Activated T-helper 2 cell treated with anti-CD3 and anti-CD28 coated beads, Interferon-gamma antibody, Interleukin-2, Interleukin-4, amounts not matched to agents 10 μg/mL and 5 μg/mL and 100 μg/mL, durations not matched to agents 14 hours and 24 hours and 36 hours (primary cell): ENCODE measurements around the gene FLOT1. TPM values are rescaled to one million over a fixed set of nuclear protein-coding genes. Genes with fewer than 3 reads are reported as not detected.
"Not testable (repeated sequence)": the region's sequence is repeated elsewhere in the genome, so short reads cannot be mapped to it uniquely, and the experiment has no call there.

Experiments used
- DNase-seq: peaks from one replicate; pipeline ENCODE4 v3.0.0; 2021; ENCODE audit warnings: low spot score
- H3K27ac Mint-ChIP-seq: one replicate; pipeline ENCODE4 v1.8.0; 2021; ENCODE audit warnings: mixed read lengths
- H3K27me3 Mint-ChIP-seq: one replicate; pipeline ENCODE4 v1.8.0; 2021; ENCODE audit warnings: low read depth, mixed read lengths
- H3K36me3 Mint-ChIP-seq: one replicate; pipeline ENCODE4 v1.8.0; 2021; ENCODE audit warnings: low read depth, mixed read lengths
- H3K4me1 Mint-ChIP-seq: one replicate; pipeline ENCODE4 v1.8.0; 2021; ENCODE audit warnings: low read depth, mixed read lengths
- H3K4me3 Mint-ChIP-seq: one replicate; pipeline ENCODE4 v1.8.0; 2021; ENCODE audit warnings: low read depth, mild to moderate bottlenecking, moderate library complexity, mixed read lengths
- H3K9me3 Mint-ChIP-seq: one replicate; pipeline ENCODE4 v1.8.0; 2021; ENCODE audit warnings: mixed read lengths
- intact Hi-C: fragments of 100-400 bp; cut with micrococcal nuclease; formaldehyde crosslinking; loops from one replicate; pipeline ENCODE4 v1.15.1; 2023
- total RNA-seq: library from RNA; stranded (reverse); gene quantifications from 2 replicates; pipeline ENCODE4 v1.2.3, GENCODE V29; 2022

The FLOT1 gene
- total RNA-seq, 1 donor from 2014 or later = 214 TPM

- Mint-ChIP-seq H3K36me3 (peaks cover 4% of the 10 kb centered on the region), H3K9me3 (no peaks in the 10 kb centered on the region), H3K4me1 (peaks cover 55% of the 10 kb centered on the region), H3K27me3 (no peaks in the 10 kb centered on the region), H3K4me3 (no peak overlapping the region), H3K27ac (no peak overlapping the region)
- no peak for DNase-seq
- intact Hi-C loops = no loop called here
Measured at GRCh38 chr6:30776390-30777154, 34.1 kb upstream of the FLOT1 start.

GRCh38 chr6:30775104-30775503 is 32.6 kb upstream of the FLOT1 start:
- Mint-ChIP-seq H3K27ac (no peak overlapping the region), H3K36me3 (peaks cover 4% of the 10 kb centered on the region), H3K27me3 (no peaks in the 10 kb centered on the region), H3K9me3 (no peaks in the 10 kb centered on the region), H3K4me3 (no peak overlapping the region), H3K4me1 (peaks cover 57% of the 10 kb centered on the region)
- intact Hi-C loops = no loop called here
- DNase-seq = no peak

GRCh38 chr6:30774701-30775100 is 32.2 kb upstream of the FLOT1 start:
- DNase-seq = no peak
- H3K27me3 Mint-ChIP-seq = no peaks in the 10 kb centered on the region
- no peak overlapping the region for H3K4me3 Mint-ChIP-seq
- H3K9me3 Mint-ChIP-seq = no peaks in the 10 kb centered on the region
- intact Hi-C loops = no loop called here
- peaks cover 4% of the 10 kb centered on the region for H3K36me3 Mint-ChIP-seq
- peaks cover 57% of the 10 kb centered on the region for H3K4me1 Mint-ChIP-seq
- no peak overlapping the region for H3K27ac Mint-ChIP-seq

- H3K4me1 Mint-ChIP-seq = peaks cover 64% of the 10 kb centered on the region
- no peak for DNase-seq
- peaks cover 4% of the 10 kb centered on the region for H3K36me3 Mint-ChIP-seq
- H3K4me3 Mint-ChIP-seq = no peak overlapping the region
- H3K9me3 Mint-ChIP-seq = no peaks in the 10 kb centered on the region
- peak overlapping the region; percentile 98 for H3K27ac Mint-ChIP-seq
- intact Hi-C loops = no loop called here
- no peaks in the 10 kb centered on the region for H3K27me3 Mint-ChIP-seq
Measured at GRCh38 chr6:30770592-30770991, 28.1 kb upstream of the FLOT1 start.

GRCh38 chr6:30769853-30770524 is 27.5 kb upstream of the FLOT1 start:
- intact Hi-C loops = loop anchor here (1.0 kb wide), 4 partner anchors 18 to 40 kb away; partner anchors contain the start of gene FLOT1
- peaks cover 64% of the 10 kb centered on the region for H3K4me1 Mint-ChIP-seq
- H3K27me3 Mint-ChIP-seq = no peaks in the 10 kb centered on the region
- peaks cover 4% of the 10 kb centered on the region for H3K36me3 Mint-ChIP-seq
- peak overlapping the region; percentile 98 for H3K27ac Mint-ChIP-seq
- no peak for DNase-seq
- no peaks in the 10 kb centered on the region for H3K9me3 Mint-ChIP-seq
- H3K4me3 Mint-ChIP-seq = peak overlapping the region; percentile 66

- H3K36me3 Mint-ChIP-seq = peaks cover 4% of the 10 kb centered on the region
- intact Hi-C loops = loop anchor here (1.0 kb wide), 4 partner anchors 19 to 41 kb away; partner anchors contain the start of gene FLOT1
- H3K9me3 Mint-ChIP-seq = no peaks in the 10 kb centered on the region
- DNase-seq = peak; percentile 68
- H3K4me1 Mint-ChIP-seq = peaks cover 68% of the 10 kb centered on the region
- H3K27me3 Mint-ChIP-seq = no peaks in the 10 kb centered on the region
- peak overlapping the region; percentile 66 for H3K4me3 Mint-ChIP-seq
- peak overlapping the region; percentile 98 for H3K27ac Mint-ChIP-seq
Measured at GRCh38 chr6:30769088-30769852, 26.8 kb upstream of the FLOT1 start.

GRCh38 chr6:30768634-30769087 is 26.2 kb upstream of the FLOT1 start:
- peak overlapping the region; percentile 98 for H3K27ac Mint-ChIP-seq
- peaks cover 4% of the 10 kb centered on the region for H3K36me3 Mint-ChIP-seq
- intact Hi-C loops = loop anchor here (1.0 kb wide), 4 partner anchors 20 to 42 kb away; partner anchors contain the start of gene FLOT1
- no peaks in the 10 kb centered on the region for H3K27me3 Mint-ChIP-seq
- H3K9me3 Mint-ChIP-seq = no peaks in the 10 kb centered on the region
- no peak for DNase-seq
- H3K4me3 Mint-ChIP-seq = peak overlapping the region; percentile 66
- peaks cover 70% of the 10 kb centered on the region for H3K4me1 Mint-ChIP-seq

- Mint-ChIP-seq H3K4me3 (peak overlapping the region; percentile 46), H3K36me3 (peaks cover 4% of the 10 kb centered on the region), H3K27ac (peak overlapping the region; percentile 90), H3K9me3 (no peaks in the 10 kb centered on the region), H3K4me1 (peaks cover 72% of the 10 kb centered on the region), H3K27me3 (no peaks in the 10 kb centered on the region)
- intact Hi-C loops = no loop called here
- no peak for DNase-seq
Measured at GRCh38 chr6:30767944-30768301, 25.4 kb upstream of the FLOT1 start.

- Mint-ChIP-seq H3K36me3 (peaks cover 3% of the 10 kb centered on the region), H3K4me3 (no peak overlapping the region), H3K27ac (peak overlapping the region; percentile 90), H3K27me3 (no peaks in the 10 kb centered on the region), H3K4me1 (peaks cover 67% of the 10 kb centered on the region), H3K9me3 (no peaks in the 10 kb centered on the region)
- intact Hi-C loops = no loop called here
- DNase-seq = no peak
Measured at GRCh38 chr6:30767158-30767943, 24.9 kb upstream of the FLOT1 start.

GRCh38 chr6:30766461-30767157 is 24.1 kb upstream of the FLOT1 start:
- H3K36me3 Mint-ChIP-seq = no peaks in the 10 kb centered on the region
- intact Hi-C loops = no loop called here
- peak overlapping the region; percentile 90 for H3K27ac Mint-ChIP-seq
- H3K4me1 Mint-ChIP-seq = peaks cover 65% of the 10 kb centered on the region
- no peak for DNase-seq
- no peaks in the 10 kb centered on the region for H3K27me3 Mint-ChIP-seq
- no peak overlapping the region for H3K4me3 Mint-ChIP-seq
- H3K9me3 Mint-ChIP-seq = no peaks in the 10 kb centered on the region

GRCh38 chr6:30765495-30765894 is 23.0 kb upstream of the FLOT1 start:
- H3K4me3 Mint-ChIP-seq, H3K36me3 Mint-ChIP-seq, H3K27ac Mint-ChIP-seq, H3K9me3 Mint-ChIP-seq, DNase-seq, intact Hi-C loops, H3K27me3 Mint-ChIP-seq: not testable (repeated sequence)
- peaks cover 61% of the 10 kb centered on the region for H3K4me1 Mint-ChIP-seq
